Brain microvascular endothelial cell (primary cell): ENCODE results near the gene SRCAP.

Experiments used
- DNase-seq: peaks from one replicate; pipeline ENCODE4 v3.0.0-alpha.2; 2020
- H3K27ac ChIP-seq: fragments of 250-450 bp; sonication (Bioruptor Pico); 2 replicates; pipeline ENCODE4 v1.5.1; 2020; ENCODE audit warnings: mild to moderate bottlenecking, moderate library complexity
- H3K27me3 ChIP-seq: fragments of 250-450 bp; sonication (Bioruptor Pico); replicated peaks from 2 replicates; pipeline ENCODE4 v1.5.1; 2020; ENCODE audit warnings: mild to moderate bottlenecking
- H3K36me3 ChIP-seq: fragments of 250-450 bp; sonication (Bioruptor Pico); replicated peaks from 2 replicates; pipeline ENCODE4 v1.5.1; 2020; ENCODE audit warnings: mild to moderate bottlenecking
- H3K4me3 ChIP-seq: 2 replicates; pipeline ENCODE4 v1.5.1; 2011; ENCODE audit warnings: low read depth, mild to moderate bottlenecking, control low read depth, low read length, moderate library complexity
- in situ Hi-C: cut with HindIII; loops from 2 replicates; pipeline ENCODE4 v1.10.0; 2017; ENCODE audit warnings: low sequenced_read_pairs, low pct_ligation_motif_present
- TF ChIP-seq, protein P1 (sequence below): IDR thresholded peaks from 2 replicates; pipeline ENCODE4 v1.5.1; 2011; ENCODE audit warnings: low read depth, mild to moderate bottlenecking, moderate library complexity, low read length, control low read depth, inconsistent platforms; ENCODE audit errors: missing control alignments

The SRCAP gene

DNA sequence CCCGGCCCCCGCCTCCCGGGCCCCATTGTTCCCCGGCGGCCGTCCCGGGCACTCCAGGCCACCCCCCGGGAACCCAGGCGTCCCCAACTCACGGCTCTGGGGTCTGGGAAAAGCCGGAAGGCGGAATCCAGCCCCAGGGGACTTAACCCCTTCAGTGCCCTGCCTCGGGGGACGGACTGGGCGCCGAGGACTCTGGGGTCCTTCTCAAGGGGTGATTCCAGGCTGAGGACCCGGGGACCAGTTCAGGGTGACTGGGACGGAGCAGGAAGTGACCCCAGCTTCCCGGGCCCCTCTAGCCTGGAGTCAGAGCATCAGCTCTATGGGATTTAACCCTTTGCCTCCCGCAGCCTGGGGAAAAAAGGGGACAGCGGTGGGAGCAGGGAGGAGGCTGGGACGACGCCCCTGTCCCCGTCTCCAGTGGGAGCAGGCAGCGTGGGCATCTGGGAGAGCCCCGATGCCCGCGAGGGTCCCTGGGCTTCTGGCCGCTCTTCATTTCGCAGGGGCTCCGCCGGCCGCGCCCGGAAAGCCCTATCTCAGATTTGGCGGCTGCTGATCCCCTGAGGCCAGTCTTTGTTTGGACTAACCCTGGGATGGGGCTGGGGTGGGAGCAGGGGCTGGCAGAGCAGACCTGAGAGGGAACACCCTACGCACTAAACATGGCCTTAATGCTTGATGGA is 88.1 kb downstream of the SRCAP start, which contains the start of gene ZNF629:
TSS of gene ZNF629 (minus strand) at position 270 of the 677 bp plus-strand sequence. CDS start 2,723 bp downstream, outside the sequence.
- DNase-seq, result peak; percentile 45

DNA sequence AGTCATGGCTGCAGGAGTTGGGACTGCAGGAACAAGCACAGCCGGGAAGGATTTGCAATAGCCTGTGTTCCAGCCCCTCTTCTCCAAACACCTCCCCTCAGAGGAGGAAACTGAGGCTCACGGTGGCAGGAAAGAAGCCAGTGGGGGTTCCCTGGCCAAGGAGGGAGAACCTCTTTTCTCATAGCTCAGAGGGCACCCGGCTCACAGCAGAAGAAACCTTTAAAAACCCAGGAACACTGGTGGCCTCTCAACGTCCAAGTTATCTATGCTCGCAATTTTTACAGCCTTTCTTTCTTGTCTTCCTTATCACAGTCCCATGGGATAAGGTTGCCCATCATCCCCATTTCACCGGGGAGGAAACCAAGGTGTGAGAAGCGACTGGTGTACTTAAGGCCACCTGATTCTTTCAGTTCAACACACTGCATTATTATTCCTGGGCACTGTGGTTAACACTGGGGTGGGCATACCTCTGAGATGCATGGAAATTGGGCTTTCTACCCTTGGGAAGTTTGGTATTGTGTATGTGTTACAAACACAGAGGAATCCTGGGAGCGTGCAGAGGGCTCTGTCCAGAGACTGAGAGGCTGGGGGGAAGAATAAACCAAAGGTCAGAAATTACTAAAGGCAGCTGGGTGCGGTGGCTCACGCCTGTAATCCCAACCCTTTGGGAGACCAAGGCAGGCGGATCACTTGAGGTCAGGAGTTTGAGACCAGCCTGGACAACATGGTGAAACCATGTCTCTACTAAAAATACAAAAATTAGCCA is 88.8 kb downstream of the SRCAP start:
- TF ChIP-seq, protein P1, sequence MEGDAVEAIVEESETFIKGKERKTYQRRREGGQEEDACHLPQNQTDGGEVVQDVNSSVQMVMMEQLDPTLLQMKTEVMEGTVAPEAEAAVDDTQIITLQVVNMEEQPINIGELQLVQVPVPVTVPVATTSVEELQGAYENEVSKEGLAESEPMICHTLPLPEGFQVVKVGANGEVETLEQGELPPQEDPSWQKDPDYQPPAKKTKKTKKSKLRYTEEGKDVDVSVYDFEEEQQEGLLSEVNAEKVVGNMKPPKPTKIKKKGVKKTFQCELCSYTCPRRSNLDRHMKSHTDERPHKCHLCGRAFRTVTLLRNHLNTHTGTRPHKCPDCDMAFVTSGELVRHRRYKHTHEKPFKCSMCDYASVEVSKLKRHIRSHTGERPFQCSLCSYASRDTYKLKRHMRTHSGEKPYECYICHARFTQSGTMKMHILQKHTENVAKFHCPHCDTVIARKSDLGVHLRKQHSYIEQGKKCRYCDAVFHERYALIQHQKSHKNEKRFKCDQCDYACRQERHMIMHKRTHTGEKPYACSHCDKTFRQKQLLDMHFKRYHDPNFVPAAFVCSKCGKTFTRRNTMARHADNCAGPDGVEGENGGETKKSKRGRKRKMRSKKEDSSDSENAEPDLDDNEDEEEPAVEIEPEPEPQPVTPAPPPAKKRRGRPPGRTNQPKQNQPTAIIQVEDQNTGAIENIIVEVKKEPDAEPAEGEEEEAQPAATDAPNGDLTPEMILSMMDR, result peak; percentile 2
- H3K27ac ChIP-seq, result peak overlapping the region; percentile 81
- peak overlapping the region; percentile 92 for H3K4me3 ChIP-seq
- DNase-seq, result no peak
- H3K27me3 ChIP-seq, result no peaks in the 10 kb centered on the region
- H3K36me3 ChIP-seq, result peaks cover 13% of the 10 kb centered on the region
- in situ Hi-C loops, result loop anchor here (25.0 kb wide), 1 partner anchor 100 kb away; the partner anchor contains the start of genes BCL7C and CTF1

More for the DNA sequence above, 88.1 kb downstream of the SRCAP start, which contains the start of gene ZNF629:
- in situ Hi-C loops, result loop anchor here (25.0 kb wide), 1 partner anchor 100 kb away; the partner anchor contains the start of genes BCL7C and CTF1
- no peaks in the 10 kb centered on the region for H3K27me3 ChIP-seq
- peak within 1 kb of the TSS; percentile 92 for H3K4me3 ChIP-seq
- peaks cover 19% of the 10 kb centered on the region for H3K36me3 ChIP-seq
- TF ChIP-seq, protein P1, result no peak
- H3K27ac ChIP-seq, result peak within 1 kb of the TSS; percentile 81
